ENCODE results near the gene SLC27A2.

DNA sequence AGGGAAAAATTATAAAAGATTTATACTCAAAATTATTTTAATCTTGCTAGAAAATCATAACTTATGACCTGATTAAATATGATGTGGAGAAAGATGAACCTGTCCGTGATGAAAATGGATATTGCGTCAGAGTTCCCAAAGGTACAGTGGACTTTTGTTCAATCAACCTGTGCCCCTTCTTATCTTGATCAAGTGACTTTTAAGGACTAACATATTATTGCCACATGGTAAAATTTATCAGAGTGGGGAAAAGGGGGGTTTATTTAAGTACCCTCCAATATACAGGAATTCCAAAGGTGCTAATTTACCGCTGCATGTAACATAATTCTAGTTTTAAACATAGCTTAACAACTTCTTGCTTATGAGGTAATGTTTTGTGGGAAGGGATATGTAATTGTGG, 43.9 kb downstream of the SLC27A2 start:
- TF ChIP-seq, protein P1, sequence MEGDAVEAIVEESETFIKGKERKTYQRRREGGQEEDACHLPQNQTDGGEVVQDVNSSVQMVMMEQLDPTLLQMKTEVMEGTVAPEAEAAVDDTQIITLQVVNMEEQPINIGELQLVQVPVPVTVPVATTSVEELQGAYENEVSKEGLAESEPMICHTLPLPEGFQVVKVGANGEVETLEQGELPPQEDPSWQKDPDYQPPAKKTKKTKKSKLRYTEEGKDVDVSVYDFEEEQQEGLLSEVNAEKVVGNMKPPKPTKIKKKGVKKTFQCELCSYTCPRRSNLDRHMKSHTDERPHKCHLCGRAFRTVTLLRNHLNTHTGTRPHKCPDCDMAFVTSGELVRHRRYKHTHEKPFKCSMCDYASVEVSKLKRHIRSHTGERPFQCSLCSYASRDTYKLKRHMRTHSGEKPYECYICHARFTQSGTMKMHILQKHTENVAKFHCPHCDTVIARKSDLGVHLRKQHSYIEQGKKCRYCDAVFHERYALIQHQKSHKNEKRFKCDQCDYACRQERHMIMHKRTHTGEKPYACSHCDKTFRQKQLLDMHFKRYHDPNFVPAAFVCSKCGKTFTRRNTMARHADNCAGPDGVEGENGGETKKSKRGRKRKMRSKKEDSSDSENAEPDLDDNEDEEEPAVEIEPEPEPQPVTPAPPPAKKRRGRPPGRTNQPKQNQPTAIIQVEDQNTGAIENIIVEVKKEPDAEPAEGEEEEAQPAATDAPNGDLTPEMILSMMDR (conservative IDR thresholded peaks at IDR 0.05; ENCODE audit: low read depth, low read length), result no peak
- TF ChIP-seq EZH2 (IDR thresholded peaks at IDR 0.05; ENCODE audit: low read length, unreplicated experiment) (no peak), EZH2phosphoT487 (IDR thresholded peaks at IDR 0.05; ENCODE audit: borderline replicate concordance, low read length) (no peak)

Measured in PC-3 (cell line).